T1000 (cell line): ENCODE data around the gene NEGR1.

Experiments used
- DNase-seq: peaks from one replicate; lab custom pipeline; 2025; ENCODE audit warnings: mixed read lengths; lab: John Stamatoyannopoulos, UW

The NEGR1 gene

DNA sequence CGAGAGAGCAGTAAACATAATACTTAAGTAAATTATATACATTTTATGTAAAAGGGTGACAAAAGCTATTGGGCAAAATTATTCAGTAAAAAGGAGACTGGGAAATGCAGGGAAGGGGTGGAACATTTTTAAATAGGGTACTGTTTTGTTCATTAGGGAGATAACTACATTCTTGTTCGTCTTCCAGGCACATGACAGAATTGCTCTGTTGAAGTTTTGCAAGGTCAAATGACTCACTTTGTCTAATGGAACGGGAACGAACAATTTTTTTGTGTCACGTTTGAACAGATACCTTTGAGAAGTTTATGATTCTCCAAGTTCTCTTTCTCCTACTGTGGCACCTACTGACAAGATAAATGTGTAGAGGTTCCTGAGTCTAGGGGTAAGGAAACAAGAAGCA lies 819.2 kb downstream of the NEGR1 start:
- DNase-seq: no peak

GRCh38 chr1:71462247-71462646 lies 820.1 kb downstream of the NEGR1 start:
- no peak for DNase-seq

DNA sequence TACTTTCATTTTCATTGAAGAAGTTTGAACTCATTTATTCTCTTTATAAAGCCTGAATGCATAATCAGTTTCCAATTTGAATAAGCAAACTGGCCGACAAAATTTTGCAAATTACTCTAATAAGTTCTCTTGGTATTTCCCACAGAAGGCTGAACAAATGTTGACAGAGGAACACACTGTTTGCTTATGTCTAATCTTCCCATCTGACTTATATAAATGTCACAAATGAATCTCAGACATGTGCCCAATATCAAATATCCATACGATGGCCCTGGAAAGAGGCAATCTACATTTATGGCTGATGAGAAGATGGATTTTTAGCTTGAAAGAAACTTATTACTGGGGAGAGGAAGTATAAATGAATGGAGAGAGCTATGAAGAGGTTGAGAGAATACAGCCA lies 820.9 kb downstream of the NEGR1 start:
- DNase-seq: no peak

DNA sequence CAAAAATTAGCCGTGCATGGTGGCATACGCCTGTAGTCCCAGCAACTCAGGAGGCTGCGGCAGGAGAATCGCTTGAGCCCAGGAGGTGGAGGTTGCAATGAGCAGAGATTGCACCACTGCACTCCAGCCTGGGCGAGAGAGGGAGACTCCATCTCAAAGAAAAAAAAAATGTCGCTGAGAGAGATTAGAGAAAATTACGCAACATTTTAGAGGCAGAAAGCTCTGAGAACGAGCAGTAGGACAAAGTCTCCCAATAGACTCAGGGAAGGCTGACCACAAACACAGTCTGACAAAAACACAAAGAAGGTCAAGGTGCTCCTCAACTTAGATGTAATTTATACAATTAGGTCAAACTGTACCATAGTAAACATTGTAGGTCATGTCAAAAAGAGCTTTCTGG lies 833.9 kb downstream of the NEGR1 start:
- no peak for DNase-seq

- DNase-seq: no peak
These were observed 843.7 kb downstream of the NEGR1 start for GRCh38 chr1:71438626-71439025.

DNA sequence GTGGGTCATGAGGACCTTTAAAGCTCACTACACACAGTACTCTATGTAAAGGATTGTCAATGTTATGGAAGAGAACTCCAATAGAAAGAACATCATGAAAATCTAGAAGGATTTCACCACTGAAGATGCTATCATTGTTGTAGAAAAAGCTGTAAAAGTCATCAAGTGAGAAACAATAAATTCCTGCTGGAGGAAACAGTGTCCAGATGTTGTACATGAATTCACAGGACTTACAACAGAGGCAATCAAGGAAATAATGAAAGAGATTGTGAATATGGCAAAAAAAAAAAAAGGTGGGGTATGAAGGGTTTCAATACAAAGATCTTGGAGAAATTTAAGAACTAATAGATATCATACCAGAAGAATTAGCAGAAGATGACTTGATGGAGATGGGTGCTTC lies 846.4 kb downstream of the NEGR1 start:
- DNase-seq: no peak

GRCh38 chr1:71434240-71434639 lies 848.1 kb downstream of the NEGR1 start:
- DNase-seq: no peak

- no peak for DNase-seq
These were observed 854.3 kb downstream of the NEGR1 start for GRCh38 chr1:71428029-71428428.

DNA sequence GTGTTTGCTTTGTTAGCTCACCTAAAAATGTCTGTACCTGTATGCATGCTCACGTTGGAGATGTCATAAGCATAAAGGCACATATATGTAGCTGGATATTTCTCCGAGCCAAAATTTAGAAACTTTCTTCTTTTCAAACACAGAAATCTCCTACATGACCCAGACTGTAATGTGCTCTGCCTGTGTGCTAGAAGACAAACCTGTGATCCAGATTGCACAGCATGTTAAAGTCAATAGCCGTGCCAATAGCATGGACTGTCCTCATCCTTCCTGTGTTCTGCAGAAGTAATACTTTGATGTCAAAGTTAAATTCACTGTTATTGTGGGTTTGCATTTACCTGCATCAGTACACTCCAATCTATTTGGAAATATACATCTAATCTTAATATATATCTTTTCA lies 855.3 kb downstream of the NEGR1 start:
- no peak for DNase-seq

DNA sequence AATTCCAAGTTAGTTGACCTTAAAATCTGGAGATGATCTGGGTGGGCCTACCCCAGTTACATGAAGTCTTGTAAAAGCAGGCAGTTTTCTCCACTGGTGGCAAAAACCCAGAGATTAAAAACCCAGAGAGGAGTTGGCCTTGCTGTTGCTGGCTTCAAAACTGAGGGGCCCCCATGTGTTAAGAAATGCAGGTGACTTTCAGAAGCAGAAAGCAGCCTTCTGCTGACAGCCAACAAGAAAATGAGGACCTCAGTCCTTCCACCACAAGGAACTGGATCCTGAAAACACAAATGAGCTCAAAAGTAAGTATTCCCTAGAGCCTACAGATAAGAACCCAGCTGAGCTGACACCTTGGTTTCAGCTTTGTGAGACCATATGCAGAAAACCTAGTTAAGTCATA lies 857.8 kb downstream of the NEGR1 start:
- no peak for DNase-seq

DNA sequence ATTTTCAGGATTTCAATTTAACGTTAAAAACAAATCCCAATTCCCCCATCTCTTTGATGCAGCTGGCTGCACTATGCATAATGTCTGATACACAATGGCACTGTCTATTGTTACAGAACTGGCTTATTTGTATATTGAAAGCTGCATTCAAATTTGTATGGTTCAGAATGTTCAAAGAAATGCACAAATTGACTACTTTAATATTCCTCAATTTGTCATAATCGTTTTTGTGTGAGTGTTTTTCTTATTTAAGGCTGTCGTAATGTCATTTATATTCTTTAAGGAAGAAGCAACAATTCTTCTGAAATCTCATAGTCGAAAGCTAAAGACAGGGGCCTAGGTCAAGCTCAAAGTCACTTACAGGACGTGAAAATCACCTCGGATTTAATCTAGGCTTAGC lies 860.1 kb downstream of the NEGR1 start:
- DNase-seq: no peak

GRCh38 chr1:71417421-71417820 lies 864.9 kb downstream of the NEGR1 start:
- DNase-seq: no peak

GRCh38 chr1:71414179-71414578 lies 868.2 kb downstream of the NEGR1 start:
- DNase-seq: no peak

- no peak for DNase-seq
These were observed 868.7 kb downstream of the NEGR1 start for GRCh38 chr1:71413441-71414175.

DNA sequence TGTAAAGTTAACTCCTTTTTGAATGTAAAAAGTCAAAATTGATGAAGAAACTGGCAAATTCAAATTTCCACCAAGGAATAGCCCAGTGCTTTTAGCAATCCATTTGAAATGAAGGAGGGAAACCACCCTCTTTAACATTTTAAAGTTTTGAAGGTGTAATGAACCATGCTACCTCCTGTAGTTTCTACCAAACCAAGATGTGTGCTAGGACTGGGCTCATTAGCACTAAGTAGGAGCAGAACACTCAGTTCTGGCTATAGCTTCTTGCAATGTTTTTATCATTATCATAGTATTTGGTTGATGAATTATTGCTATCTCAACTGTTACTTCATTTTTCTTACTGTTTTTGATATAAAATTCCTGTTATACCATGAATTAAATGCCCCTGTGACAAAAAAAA lies 882.3 kb downstream of the NEGR1 start:
- no peak for DNase-seq

- DNase-seq: no peak
These were observed 882.7 kb downstream of the NEGR1 start for GRCh38 chr1:71399594-71399993.

DNA sequence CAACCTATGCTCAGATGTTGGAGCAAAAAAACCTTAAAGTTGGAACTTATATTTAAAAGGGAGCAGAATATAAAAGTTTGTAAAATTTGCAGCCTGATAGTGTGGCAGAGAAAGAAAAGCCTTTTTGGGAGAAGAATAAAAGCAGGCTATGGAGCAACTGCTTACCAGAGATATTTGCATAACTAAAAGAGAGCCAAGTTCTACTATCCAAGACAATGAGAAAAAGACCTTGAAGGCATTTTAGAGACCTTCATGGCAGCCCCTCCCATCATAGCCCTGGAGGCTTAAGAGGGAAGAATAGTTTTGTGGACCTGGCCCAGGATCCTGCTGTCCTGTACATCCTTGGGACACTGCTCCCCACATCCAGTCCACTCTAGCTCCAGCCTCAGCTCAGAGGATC lies 889.0 kb downstream of the NEGR1 start:
- DNase-seq: no peak

GRCh38 chr1:71390518-71390917 lies 891.8 kb downstream of the NEGR1 start:
- no peak for DNase-seq

- DNase-seq: no peak
These were observed 904.5 kb downstream of the NEGR1 start for GRCh38 chr1:71377886-71378285.

DNA sequence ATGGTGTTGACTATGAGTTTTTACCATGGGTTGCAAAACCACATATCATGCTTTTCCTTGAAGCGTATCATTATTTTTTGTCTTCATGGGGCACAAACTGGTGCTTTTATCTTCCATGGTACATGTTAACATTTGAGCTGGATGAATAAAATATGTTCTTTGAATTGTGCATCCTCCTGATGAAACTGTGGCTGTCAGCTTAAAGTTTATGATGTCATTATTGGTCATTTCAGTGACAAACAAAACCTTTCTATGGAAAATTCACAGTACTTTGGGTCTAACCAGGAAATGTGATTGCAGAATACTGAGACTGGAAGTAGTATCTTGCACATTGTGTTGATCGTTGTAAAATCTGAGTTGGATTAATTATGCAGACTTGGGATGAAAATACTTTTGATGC lies 909.8 kb downstream of the NEGR1 start:
- DNase-seq: no peak

DNA sequence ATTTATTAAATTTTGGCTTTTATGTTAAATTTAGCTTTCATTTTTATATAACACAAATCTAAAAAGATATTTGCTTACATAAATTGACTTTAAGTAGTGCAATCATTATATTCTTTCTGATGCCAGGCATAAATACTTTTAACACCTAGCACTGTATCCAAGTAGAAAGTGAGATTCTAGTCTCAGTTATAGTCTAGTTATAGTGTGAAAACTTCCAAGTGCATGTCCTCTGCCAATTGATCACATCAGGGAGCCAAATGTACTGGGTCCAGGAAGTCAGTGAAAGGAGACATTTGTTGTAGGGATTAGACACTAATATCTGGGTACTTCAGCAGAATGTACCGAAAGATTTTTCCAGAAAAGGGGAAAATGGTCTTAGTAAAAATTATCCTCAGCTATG lies 910.8 kb downstream of the NEGR1 start:
- DNase-seq: no peak

- DNase-seq: no peak
These were observed 918.1 kb downstream of the NEGR1 start for GRCh38 chr1:71364236-71364635.

DNA sequence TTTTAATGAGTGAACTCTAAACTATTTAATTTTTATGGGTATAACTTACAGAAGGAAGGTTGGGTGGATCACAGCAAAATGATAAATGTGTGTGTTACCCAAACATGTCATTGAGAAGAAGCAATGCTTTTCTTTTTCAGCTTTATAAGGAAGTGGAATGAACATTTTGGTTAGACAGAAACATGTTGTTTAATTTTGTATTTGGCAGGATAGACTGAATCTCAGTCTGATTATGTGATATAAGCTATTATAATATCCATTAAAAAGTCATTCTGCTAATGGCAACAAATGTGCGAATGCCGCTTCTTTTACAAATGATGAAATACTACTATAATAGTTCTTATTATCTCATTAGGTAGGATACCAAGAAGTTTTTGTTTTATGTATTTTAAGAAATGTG lies 919.6 kb downstream of the NEGR1 start:
- no peak for DNase-seq

GRCh38 chr1:71362076-71362475 lies 920.3 kb downstream of the NEGR1 start:
- DNase-seq: no peak

- no peak for DNase-seq
These were observed 924.6 kb downstream of the NEGR1 start for GRCh38 chr1:71357708-71358107.
